Stimulated activated naive B cell treated with anti-CD40 and anti-IgM and Interleukin-4, amounts not matched to agents 10 μg/mL and 1 μg/mL and 100 μg/mL, for 72 hours (primary cell): ENCODE data around the gene ANKAR.
"Not testable (repeated sequence)": the region's sequence is repeated elsewhere in the genome, so short reads cannot be mapped to it uniquely, and the experiment has no call there.

Experiments used
- ATAC-seq, 2 donors: fragments of 150-1000 bp; cut with Tn5 transposase; replicated peaks; 2 replicates each; pipeline ENCODE4 v1.10.0; 2021; ENCODE audit warnings: moderate library complexity in 1 of 2
- DNase-seq: peaks from one replicate; pipeline ENCODE4 v3.0.0; 2021
- H3K27ac Mint-ChIP-seq: one replicate; pipeline ENCODE4 v1.8.0; 2022; ENCODE audit warnings: mild to moderate bottlenecking, mixed read lengths
- H3K27me3 Mint-ChIP-seq, 2 donors: one replicate each; pipeline ENCODE4 v1.8.0; 2022; ENCODE audit warnings: mixed read lengths in 2 of 2
- H3K36me3 Mint-ChIP-seq, 2 donors: one replicate each; pipeline ENCODE4 v1.8.0; 2022; ENCODE audit warnings: mixed read lengths in 2 of 2, mild to moderate bottlenecking in 1 of 2
- H3K4me1 Mint-ChIP-seq, 2 donors: one replicate each; pipeline ENCODE4 v1.8.0; 2022; ENCODE audit warnings: mixed read lengths in 2 of 2, mild to moderate bottlenecking in 1 of 2
- H3K4me3 Mint-ChIP-seq, 2 donors: one replicate each; pipeline ENCODE4 v1.8.0; 2022; ENCODE audit warnings: mild to moderate bottlenecking in 2 of 2, mixed read lengths in 2 of 2, moderate library complexity in 1 of 2
- H3K9me3 Mint-ChIP-seq, 2 donors: one replicate each; pipeline ENCODE4 v1.8.0; 2022; ENCODE audit warnings: mixed read lengths in 2 of 2, mild to moderate bottlenecking in 1 of 2

ANKAR gene

GRCh38 chr2:189673661-189674373, 653 bp upstream of the ANKAR start:
- Mint-ChIP-seq H3K9me3 (peaks cover 9% of the 10 kb centered on the region in 2 donors), H3K4me1 (peaks cover 8 to 15% of the 10 kb centered on the region in 2 donors), H3K27ac (peak overlapping the region; percentile 79), H3K27me3 (no peaks in the 10 kb centered on the region), H3K36me3 (peaks cover 21 to 39% of the 10 kb centered on the region in 2 donors), H3K4me3 (peak overlapping the region; percentile 92 to 96)
- DNase-seq (no peak), ATAC-seq (no peak)

DNA sequence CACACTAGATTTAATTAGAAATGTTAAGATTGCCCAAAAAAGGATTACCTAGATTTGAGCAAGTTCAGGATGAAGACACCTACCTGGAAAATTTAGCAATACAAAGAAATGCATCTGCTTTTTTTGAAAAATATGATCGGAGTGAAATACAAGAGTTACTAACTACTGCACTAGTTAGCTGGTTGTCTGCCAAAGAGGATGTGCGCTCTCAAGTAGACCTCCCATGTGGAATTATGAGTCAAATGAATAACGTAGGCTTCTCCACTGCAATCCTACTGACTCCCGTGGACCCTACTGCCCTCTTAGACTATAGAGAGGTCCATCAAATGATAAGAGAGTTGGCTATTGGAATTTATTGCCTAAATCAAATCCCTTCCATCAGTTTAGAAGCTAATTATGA, 2.0 kb downstream of the ANKAR start:
- Mint-ChIP-seq H3K27ac (no peak overlapping the region), H3K4me3 (no peak overlapping the region)

DNA sequence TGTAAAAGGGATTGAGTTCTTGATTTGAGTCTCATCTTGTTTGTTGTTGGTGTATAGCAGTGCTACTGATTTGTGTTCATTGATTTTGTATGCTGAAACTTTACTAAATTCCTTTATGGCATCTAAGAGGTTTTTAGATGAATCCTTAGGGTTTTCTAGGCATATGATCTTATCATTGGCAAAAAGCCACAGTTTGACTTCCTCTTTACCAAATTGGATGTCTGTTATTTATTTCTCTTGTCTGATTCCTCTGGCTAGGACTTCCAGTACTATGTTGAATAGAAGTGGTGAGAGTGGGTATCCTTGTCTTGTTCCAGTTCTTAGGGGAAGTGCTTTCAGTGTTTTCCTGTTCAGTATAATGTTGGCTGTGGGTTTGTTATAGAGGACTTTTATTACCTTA, 4.8 kb downstream of the ANKAR start:
- H3K9me3 Mint-ChIP-seq: peaks cover 9 to 11% of the 10 kb centered on the region in 2 donors
- no peak overlapping the region for H3K27ac Mint-ChIP-seq
- DNase-seq (no peak), ATAC-seq (no peak)
- H3K4me3 Mint-ChIP-seq: no peak overlapping the region
- H3K27me3 Mint-ChIP-seq: no peaks in the 10 kb centered on the region
- H3K4me1 Mint-ChIP-seq: peaks cover 22 to 23% of the 10 kb centered on the region in 2 donors
- H3K36me3 Mint-ChIP-seq: peaks cover 17 to 41% of the 10 kb centered on the region in 2 donors

More for the DNA sequence above, 2.0 kb downstream of the ANKAR start:
- H3K4me1 Mint-ChIP-seq: peaks cover 29 to 30% of the 10 kb centered on the region in 2 donors
- no peak for DNase-seq
- peaks cover 20 to 39% of the 10 kb centered on the region in 2 donors for H3K36me3 Mint-ChIP-seq
- no peak for ATAC-seq
- peaks cover 9 to 11% of the 10 kb centered on the region in 2 donors for H3K9me3 Mint-ChIP-seq
- H3K27me3 Mint-ChIP-seq: no peaks in the 10 kb centered on the region

GRCh38 chr2:189681203-189681602, 6.7 kb downstream of the ANKAR start:
- peak overlapping the region; percentile 37 for H3K27ac Mint-ChIP-seq
- DNase-seq: no peak
- peaks cover 9% of the 10 kb centered on the region in 2 donors for H3K9me3 Mint-ChIP-seq
- peaks cover 17 to 45% of the 10 kb centered on the region in 2 donors for H3K36me3 Mint-ChIP-seq
- H3K4me1 Mint-ChIP-seq: peaks cover 23 to 33% of the 10 kb centered on the region in 2 donors
- H3K4me3 Mint-ChIP-seq: no peak overlapping the region
- H3K27me3 Mint-ChIP-seq: no peaks in the 10 kb centered on the region
- peak in 1 of 2 donors; percentile 12 for ATAC-seq

GRCh38 chr2:189681903-189682302, 7.4 kb downstream of the ANKAR start:
- Mint-ChIP-seq H3K9me3 (peaks cover 9% of the 10 kb centered on the region in 2 donors), H3K36me3 (peaks cover 17 to 45% of the 10 kb centered on the region in 2 donors), H3K27me3 (no peaks in the 10 kb centered on the region), H3K4me1 (peaks cover 23 to 33% of the 10 kb centered on the region in 2 donors), H3K27ac (no peak overlapping the region), H3K4me3 (no peak overlapping the region)
- ATAC-seq: no peak
- DNase-seq: no peak

DNA sequence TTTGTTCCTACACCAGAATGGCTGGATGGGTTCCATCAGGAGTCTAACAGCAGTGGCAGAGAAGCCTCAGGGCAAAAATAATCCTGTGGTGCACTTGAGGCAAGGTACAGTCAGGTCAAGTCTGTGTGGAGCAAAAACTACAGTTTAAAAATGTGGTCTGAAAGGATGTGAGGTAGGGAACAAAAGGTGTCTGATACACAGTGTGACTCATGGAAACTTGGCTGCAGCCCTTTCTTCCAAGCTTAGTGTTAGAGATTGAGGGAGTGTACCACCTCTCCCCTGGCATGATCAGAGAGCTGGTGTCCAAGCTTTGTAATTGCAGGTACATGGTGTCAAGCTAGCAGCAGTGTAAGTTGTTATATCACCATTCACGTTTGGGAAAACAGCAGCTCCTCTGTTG, 8.9 kb downstream of the ANKAR start:
- H3K9me3 Mint-ChIP-seq: peaks cover 5 to 6% of the 10 kb centered on the region in 2 donors
- no peak overlapping the region for H3K4me3 Mint-ChIP-seq
- peaks cover 7 to 43% of the 10 kb centered on the region in 2 donors for H3K36me3 Mint-ChIP-seq
- no peaks in the 10 kb centered on the region for H3K27me3 Mint-ChIP-seq
- H3K27ac Mint-ChIP-seq: no peak overlapping the region
- no peak for ATAC-seq
- DNase-seq: no peak
- peaks cover 17 to 40% of the 10 kb centered on the region in 2 donors for H3K4me1 Mint-ChIP-seq

DNA sequence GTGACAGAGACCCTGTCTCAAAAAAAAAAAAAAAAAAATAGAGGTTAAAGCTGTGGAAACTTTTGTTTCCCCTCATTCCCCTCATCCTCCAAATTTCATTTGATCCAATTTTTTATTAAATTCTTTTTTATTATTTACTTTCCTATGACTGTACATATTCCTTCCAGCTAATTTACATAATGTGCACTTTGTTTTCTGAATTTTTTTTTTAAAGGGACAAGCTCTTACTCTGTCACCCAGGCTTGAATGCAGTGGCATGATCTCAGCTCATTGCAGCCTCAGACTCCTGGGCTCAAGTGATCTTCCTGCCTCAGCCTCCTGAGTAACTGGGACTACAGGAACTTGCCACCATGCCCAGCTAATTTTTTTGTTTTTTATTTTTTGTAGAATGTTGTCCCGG, 10.3 kb downstream of the ANKAR start:
- Mint-ChIP-seq H3K9me3 (no peaks in the 10 kb centered on the region), H3K27ac (no peak overlapping the region), H3K27me3 (no peaks in the 10 kb centered on the region), H3K36me3 (peaks cover 0 to 32% of the 10 kb centered on the region in 2 donors), H3K4me3 (no peak overlapping the region), H3K4me1 (peaks cover 10 to 31% of the 10 kb centered on the region in 2 donors)
- DNase-seq (no peak), ATAC-seq (no peak)

GRCh38 chr2:189685540-189686229, 11.2 kb downstream of the ANKAR start:
- DNase-seq: no peak
- H3K27me3 Mint-ChIP-seq: no peaks in the 10 kb centered on the region
- no peak overlapping the region for H3K4me3 Mint-ChIP-seq
- peaks cover 3 to 23% of the 10 kb centered on the region in 2 donors for H3K4me1 Mint-ChIP-seq
- no peaks in the 10 kb centered on the region for H3K9me3 Mint-ChIP-seq
- H3K27ac Mint-ChIP-seq: no peak overlapping the region
- H3K36me3 Mint-ChIP-seq: peaks cover 0 to 35% of the 10 kb centered on the region in 2 donors
- ATAC-seq: no peak

DNA sequence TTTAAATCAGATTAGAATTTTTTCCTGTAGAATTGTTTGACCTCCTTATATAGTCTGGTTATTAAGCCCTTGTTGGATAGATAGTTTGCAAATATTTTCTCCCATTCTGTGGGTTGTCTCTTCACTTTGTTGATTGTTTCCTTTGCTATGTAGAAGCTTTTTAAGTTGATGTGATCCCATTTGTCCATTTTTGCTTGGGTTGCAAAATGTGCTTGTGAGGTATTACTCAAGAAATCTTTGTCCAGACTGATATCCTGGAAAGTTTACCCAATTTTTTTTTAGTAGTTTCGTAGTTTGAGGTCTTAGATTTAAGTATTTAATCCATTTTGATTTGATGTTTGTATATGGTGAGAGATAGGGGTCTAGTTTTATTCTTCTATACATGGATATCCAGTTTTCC, 13.3 kb downstream of the ANKAR start:
- not testable (repeated sequence) for H3K27ac Mint-ChIP-seq, H3K4me3 Mint-ChIP-seq, ATAC-seq, DNase-seq, H3K9me3 Mint-ChIP-seq, H3K27me3 Mint-ChIP-seq
- peaks cover 0 to 27% of the 10 kb centered on the region in 2 donors for H3K36me3 Mint-ChIP-seq
- peaks cover 3 to 18% of the 10 kb centered on the region in 2 donors for H3K4me1 Mint-ChIP-seq

DNA sequence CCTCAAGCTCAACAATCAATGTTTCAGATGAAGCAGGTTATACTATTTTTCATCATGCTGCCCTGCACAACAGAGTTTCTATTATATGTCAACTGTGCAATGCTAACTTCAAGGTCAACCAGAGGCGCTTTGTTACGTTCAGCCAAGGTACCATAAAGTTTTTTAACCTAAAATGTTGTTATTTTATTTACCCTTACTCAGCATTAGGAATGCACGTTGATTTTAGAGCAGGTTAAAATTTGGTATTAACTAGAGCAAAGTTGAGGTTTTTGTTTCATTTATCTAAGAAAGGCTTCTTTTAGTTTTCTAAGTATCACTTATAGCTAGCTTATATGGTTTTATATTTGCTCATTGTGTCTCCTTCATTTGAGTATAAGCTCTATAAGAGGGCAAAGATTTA, 21.8 kb downstream of the ANKAR start:
- peaks cover 2 to 5% of the 10 kb centered on the region in 2 donors for H3K4me1 Mint-ChIP-seq
- H3K27ac Mint-ChIP-seq: no peak overlapping the region
- H3K4me3 Mint-ChIP-seq: no peak overlapping the region
- ATAC-seq: no peak
- H3K27me3 Mint-ChIP-seq: no peaks in the 10 kb centered on the region
- H3K9me3 Mint-ChIP-seq: no peaks in the 10 kb centered on the region
- H3K36me3 Mint-ChIP-seq: peaks cover 6 to 7% of the 10 kb centered on the region in 2 donors
- DNase-seq: no peak

GRCh38 chr2:189698020-189698887, 23.8 kb downstream of the ANKAR start:
- Mint-ChIP-seq H3K27me3 (no peaks in the 10 kb centered on the region), H3K36me3 (peaks cover 5 to 6% of the 10 kb centered on the region in 2 donors), H3K4me3 (peak overlapping the region; percentile 33 to 51), H3K27ac (no peak overlapping the region), H3K4me1 (peaks cover 2 to 5% of the 10 kb centered on the region in 2 donors), H3K9me3 (no peaks in the 10 kb centered on the region)
- ATAC-seq: peak; percentile 48 to 59
- DNase-seq: no peak

- peaks cover 2 to 5% of the 10 kb centered on the region in 2 donors for H3K36me3 Mint-ChIP-seq
- DNase-seq (no peak), ATAC-seq (no peak)
- H3K4me3 Mint-ChIP-seq: no peak overlapping the region
- H3K27me3 Mint-ChIP-seq: no peaks in the 10 kb centered on the region
- H3K9me3 Mint-ChIP-seq: no peaks in the 10 kb centered on the region
- H3K4me1 Mint-ChIP-seq: peaks cover 2 to 5% of the 10 kb centered on the region in 2 donors
- no peak overlapping the region for H3K27ac Mint-ChIP-seq
These were observed 26.2 kb downstream of the ANKAR start for GRCh38 chr2:189700681-189701080.

- peaks cover 2 to 5% of the 10 kb centered on the region in 2 donors for H3K36me3 Mint-ChIP-seq
- no peaks in the 10 kb centered on the region for H3K9me3 Mint-ChIP-seq
- peaks cover 2 to 5% of the 10 kb centered on the region in 2 donors for H3K4me1 Mint-ChIP-seq
- no peak for ATAC-seq
- no peak overlapping the region for H3K4me3 Mint-ChIP-seq
- H3K27me3 Mint-ChIP-seq: no peaks in the 10 kb centered on the region
- no peak overlapping the region for H3K27ac Mint-ChIP-seq
- no peak for DNase-seq
These were observed 27.6 kb downstream of the ANKAR start for GRCh38 chr2:189702071-189702470.
